NCI-H146 (cell line): ENCODE results near the gene TMEM123.
"Not testable (repeated sequence)": the region's sequence is repeated elsewhere in the genome, so short reads cannot be mapped to it uniquely, and the experiment has no call there.

Source experiments
- DNase-seq: peaks from one replicate; lab custom pipeline; 2025; lab: John Stamatoyannopoulos, UW

TMEM123 gene

GRCh38 chr11:102448869-102449224, 3.7 kb downstream of the TMEM123 start:
- no peak for DNase-seq

DNA sequence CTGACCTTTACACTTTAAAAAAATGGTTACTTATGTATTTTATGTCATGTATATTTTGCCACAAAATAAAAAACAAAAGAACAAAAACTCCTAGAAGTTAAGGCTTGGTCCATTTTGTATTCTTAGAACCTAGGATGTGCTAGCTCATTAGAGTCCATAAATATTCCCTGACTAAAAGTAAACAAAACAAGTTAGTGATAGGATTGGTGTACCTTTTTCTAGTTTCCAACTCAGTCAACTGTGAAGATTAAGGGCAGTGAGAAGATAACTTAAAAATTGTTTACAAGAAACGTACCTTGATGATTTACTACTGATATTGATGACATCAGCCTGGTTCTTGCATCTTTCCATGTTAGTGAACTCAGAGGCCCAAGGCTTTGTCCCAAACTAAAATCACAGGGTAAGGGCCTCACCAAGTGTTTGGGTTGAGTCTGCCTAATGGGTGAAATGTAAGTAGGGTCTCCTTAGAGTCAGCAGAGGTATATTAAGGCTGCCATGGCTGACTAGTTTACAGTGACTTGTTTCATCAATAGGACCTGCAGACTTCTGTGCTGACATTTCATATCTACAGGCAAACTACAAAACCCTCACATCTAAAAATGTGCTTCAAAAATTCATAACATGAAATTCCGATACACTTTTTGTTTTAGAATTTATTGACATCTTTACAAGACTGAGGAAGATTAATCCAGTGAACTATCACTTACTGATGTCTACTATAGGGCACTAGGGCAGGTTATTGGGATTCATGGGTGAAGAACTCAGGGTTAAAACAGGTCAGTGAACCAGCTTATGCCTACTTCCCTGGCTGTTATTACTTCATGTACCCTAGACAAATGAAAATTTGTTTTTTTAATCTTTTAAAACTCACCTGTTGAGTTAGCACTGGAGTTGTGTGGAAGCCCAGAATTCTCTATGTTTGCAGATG, 4.4 kb downstream of the TMEM123 start:
- no peak for DNase-seq

- DNase-seq, result no peak
Observed at GRCh38 chr11:102447193-102447592, 5.4 kb downstream of the TMEM123 start.

GRCh38 chr11:102446606-102447005, 6.0 kb downstream of the TMEM123 start:
- DNase-seq, result no peak

- not testable (repeated sequence) for DNase-seq
Observed at GRCh38 chr11:102444693-102445092, 7.9 kb downstream of the TMEM123 start.

GRCh38 chr11:102444142-102444541, 8.4 kb downstream of the TMEM123 start:
- not testable (repeated sequence) for DNase-seq

- not testable (repeated sequence) for DNase-seq
Observed at GRCh38 chr11:102439063-102439363, 13.6 kb downstream of the TMEM123 start.

DNA sequence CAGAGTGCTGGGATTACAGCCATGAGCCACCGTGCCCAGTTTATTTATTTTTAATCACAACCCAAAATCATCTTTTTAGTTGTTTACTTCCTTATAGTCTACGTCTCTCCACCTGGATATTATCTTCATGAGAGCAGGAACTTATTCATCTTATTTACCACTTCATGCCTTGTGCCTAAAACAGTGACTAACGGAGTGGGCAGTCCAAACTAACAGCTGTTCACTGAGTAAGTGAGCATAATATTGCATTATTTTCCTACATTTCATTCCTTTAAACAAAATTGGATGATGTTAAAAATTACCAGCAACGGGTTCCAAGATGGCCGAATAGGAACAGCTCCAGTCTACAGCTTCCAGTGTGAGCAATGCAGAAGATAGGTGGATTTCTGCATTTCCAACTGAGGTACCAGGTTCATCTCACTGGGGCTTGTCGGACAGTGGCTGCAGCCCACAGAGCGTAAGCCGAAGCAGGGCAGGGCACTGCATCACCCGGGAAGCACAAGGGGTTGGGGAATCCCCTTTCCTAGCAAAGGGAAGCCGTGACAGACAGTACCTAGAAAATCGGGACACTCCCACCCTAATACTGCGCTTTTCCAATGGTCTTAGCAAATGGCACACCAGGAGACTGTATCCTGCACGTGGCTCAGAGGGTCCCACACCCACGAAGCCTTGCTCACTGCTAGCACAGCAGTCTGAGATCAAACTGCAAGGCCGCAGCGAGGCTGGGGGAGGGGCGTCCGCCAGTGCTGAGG, 14.1 kb downstream of the TMEM123 start:
- DNase-seq, result no peak

- no peak for DNase-seq
Observed at GRCh38 chr11:102437727-102438126, 14.8 kb downstream of the TMEM123 start.

DNA sequence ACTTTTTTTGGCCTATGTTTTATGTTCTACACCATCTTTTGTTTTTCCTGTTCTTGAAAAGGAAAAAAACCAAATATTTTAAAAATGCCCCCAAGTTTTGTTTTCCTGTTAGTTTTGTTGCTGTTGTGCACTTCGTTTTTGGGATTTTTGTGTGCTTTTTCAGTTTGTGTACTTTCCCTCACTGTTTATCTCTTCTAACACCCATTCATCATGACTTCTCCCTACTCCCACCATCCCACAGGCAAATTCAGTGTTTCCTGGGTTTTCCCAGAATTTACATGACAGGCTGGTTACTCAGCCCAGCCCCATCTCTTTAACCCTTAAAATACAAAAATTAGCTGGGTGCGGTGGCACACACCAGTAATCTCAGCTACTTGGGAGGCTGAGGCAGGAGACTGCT, 15.6 kb downstream of the TMEM123 start:
- DNase-seq, result no peak

DNA sequence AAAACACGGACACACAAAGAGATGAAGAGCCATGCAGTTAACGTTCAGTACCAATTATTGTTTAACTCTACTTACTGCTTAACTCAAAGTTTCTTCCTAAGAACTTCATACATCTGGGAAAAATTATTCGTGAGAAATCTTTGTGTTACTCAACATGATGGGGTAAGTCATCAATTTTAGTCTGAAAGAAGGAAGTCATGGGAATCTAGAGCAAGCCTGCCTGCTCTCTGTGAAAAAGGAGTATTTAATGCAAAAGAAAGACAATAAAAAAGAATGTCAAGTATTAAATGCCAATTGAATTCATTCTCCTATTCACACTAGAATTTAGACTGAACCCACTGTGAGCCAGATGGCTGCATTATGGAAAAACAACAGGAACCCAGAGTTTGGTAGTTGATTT, 16.0 kb downstream of the TMEM123 start:
- no peak for DNase-seq

- DNase-seq, result no peak
Observed at GRCh38 chr11:102435688-102436087, 16.9 kb downstream of the TMEM123 start.

DNA sequence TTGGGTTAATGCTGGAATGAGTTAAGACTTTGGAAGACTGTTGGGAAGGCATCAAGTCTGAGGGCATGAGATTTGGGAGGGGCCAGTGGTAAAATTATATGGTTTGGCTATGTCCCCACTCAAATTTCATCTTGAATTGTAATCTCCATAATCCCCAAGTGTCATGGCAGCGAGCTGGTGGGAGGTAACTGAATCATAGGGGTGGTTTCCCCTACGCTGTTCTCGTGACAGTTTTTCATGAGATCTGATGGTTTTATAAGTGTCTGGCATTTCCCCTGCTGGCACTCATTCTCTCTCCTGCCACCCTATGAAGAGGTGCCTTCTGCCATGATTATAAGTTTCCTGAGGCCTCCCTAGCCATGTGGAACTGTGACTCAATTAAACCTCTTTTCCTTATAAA, 19.0 kb downstream of the TMEM123 start:
- DNase-seq, result not testable (repeated sequence)

GRCh38 chr11:102432560-102432959, 20.0 kb downstream of the TMEM123 start:
- DNase-seq, result not testable (repeated sequence)

GRCh38 chr11:102431404-102431803, 21.2 kb downstream of the TMEM123 start:
- DNase-seq, result no peak

DNA sequence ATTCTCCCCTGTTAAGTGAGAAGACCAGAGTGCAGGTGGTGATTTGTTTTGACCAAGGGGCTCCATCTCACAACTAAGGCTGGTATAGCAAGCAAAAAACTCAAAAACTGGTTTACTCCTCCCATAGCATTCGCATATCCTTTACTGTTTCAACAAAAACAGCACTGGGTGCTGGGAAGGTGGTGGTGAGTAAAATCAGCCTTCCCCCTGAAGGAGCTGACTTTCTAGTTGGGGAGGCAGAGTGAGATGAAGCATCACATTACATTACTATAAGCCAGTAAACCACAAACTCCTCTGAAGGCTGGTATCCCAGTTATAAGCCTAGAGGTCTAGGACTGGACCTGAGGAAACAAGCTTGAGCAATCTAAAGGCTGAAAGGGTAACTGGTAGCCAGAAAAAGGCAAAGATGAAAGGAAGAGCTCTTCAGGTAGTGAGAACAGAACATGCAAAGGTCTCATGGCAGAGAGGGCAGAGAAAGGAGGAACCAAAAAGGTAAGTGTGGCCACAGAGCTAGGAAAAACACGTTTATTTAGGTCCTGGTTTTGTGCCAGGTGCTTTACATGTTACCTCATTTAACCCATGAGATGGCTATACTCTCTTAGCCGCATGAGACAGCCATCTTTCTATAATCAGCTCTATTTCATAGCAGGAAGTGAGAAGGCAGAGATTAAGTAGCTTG, 22.3 kb downstream of the TMEM123 start:
- no peak for DNase-seq

GRCh38 chr11:102429691-102430090, 22.9 kb downstream of the TMEM123 start:
- no peak for DNase-seq

DNA sequence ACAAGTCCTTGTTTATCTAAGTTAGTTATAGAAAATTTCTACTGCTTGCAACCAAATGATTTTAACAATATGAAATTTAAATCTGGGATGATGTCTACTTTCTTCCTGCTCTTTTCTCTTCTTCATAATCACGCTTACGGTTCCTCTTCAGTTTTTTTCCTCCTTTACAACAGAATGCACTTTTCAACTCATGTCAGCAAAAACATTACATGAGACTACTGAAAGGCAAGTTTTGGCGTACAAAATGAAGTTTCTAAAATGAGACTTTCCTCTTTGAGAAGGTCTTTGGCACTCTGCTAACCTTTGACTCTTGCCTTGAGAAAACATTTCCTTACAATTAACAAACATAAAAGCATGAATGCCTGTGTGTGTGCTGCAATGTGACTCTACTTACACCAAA, 23.3 kb downstream of the TMEM123 start:
- no peak for DNase-seq

- peak; percentile 21 for DNase-seq
Observed at GRCh38 chr11:102428696-102429095, 23.9 kb downstream of the TMEM123 start.

DNA sequence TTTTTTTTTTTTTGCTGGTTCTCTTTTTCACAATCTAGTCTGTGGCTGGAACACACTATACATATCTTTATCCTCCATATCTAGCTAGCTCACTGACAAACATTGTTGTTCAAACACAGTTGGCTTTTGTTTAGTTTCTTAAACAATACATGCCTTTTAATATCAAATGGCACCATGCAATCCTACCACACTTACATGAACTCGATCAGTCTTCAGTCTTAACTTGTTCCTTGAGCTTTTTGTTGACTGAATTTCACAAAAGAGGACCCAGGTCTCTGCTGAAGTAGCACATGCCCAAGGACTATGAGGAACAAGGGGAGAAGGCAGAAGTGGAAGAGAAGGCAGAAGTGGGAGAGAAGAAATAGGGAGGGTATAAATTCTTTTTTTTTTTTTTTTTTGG, 25.5 kb downstream of the TMEM123 start:
- DNase-seq, result peak; percentile 7

GRCh38 chr11:102426570-102426969, 26.0 kb downstream of the TMEM123 start:
- DNase-seq, result no peak

DNA sequence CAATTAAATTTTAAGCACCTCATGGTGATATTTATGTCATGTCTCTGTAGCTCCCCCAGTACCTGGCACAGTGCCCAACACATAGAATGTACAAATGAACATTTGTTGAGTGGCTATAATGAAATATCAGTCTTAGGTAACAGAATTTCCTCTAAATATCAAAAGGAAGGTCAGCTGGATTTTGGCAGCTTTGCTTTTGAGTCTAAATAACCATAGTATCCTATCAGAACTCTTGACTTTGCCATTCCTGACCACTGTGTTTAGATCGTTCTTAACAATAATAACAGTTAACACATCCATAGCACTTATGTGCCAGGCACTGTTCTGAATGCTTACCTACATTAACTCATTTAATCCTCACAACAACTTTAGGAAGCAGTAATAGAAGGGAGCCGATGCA, 26.6 kb downstream of the TMEM123 start:
- no peak for DNase-seq

GRCh38 chr11:102423936-102424335, 28.6 kb downstream of the TMEM123 start:
- no peak for DNase-seq
